ENCODE data around the gene XYLT1. TPM values are rescaled to one million over a fixed set of nuclear protein-coding genes. Genes with fewer than 3 reads are reported as not detected.
"Not testable (repeated sequence)": the region's sequence is repeated elsewhere in the genome, so short reads cannot be mapped to it uniquely, and the experiment has no call there.

The XYLT1 gene
- total and polyA plus RNA-seq, 2 experiments from 2014 or later, result 4.5 to 26.3 TPM

DNA sequence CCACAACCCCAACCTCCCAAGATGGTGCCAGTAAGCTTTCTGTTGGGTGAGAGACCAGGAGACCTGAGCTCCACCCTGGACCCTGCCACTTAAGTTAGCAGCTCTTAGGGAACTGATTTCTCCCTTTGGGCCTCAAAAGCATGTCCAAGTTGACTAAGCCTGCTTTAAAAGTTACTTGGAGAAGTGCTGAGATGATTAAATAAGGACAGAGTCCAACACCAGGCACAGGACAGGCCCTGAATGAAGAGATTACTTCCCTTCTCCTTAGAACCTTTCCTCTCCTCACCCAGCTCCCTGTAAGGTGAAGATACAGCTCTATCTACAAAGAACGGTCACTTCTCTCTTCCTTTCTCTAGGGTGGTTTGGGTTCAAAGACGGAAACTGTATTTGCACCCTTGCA lies 162.6 kb downstream of the XYLT1 start:
- Histone ChIP-seq H3K9me3 (ENCODE audit: low read depth) (no peaks in the 10 kb centered on the region), H3K4me3 (no peak overlapping the region), H2AFZ (no peak overlapping the region), H4K20me1 (ENCODE audit: insufficient read depth) (peaks cover 6% of the 10 kb centered on the region; the same call in 1 of the 2 replicates), H3K9ac (no peak overlapping the region), H3K36me3 (ENCODE audit: low read depth) (no peaks in the 10 kb centered on the region), H3K79me2 (ENCODE audit: insufficient read depth) (peaks cover 92% of the 10 kb centered on the region), H3K9me2 (ENCODE audit: insufficient read depth) (no peaks in the 10 kb centered on the region), H3F3A (ENCODE audit: insufficient read depth) (peaks cover 6% of the 10 kb centered on the region; the same call in 1 of the 2 replicates), H3K4me1 (ENCODE audit: insufficient read depth) (peaks cover 4% of the 10 kb centered on the region; the same call in 1 of the 2 replicates), H3K27me3 (replicated peaks; ENCODE audit: insufficient read depth) (no peaks in the 10 kb centered on the region), H3K4me2 (ENCODE audit: unreplicated experiment) (no peak overlapping the region), H3K27ac (no peak overlapping the region)
- WGBS, 2 experiments (ENCODE audit: low coverage in 1 of 2, low lambda C conversion rate in 2 of 2, missing lambda C conversion rate in 2 of 2), result 94 to 98% methylated on average over 2 of the region's 2 CpGs
- in situ Hi-C loops (cut with MboI), result no loop called here
- DNase-seq, result no peak
- TF ChIP-seq EZH2phosphoT487 (IDR thresholded peaks at IDR 0.05; ENCODE audit: insufficient read depth, low read depth), result no peak
- no peak for TF ChIP-seq EZH2 (IDR thresholded peaks at IDR 0.05; ENCODE audit: insufficient read depth, poor library complexity, severe bottlenecking)

DNA sequence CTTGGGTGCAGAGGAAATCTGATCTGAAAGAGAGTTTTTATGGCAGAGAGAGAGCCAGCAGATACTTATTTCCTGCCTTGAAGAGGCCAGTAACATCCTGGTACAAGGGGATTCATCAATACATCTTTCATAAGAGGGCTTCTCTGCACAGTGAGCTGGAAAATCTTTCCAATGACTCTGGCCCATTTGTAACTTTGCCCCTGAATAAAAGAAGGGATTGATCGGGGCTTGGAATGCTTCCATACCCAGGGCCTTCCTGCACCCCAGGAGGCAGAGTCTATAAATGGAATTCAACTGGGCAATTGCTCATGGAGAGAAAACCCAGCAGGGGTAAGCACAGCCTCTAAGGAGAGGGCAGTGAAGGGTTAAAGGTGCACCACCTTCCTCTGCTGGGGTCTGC lies 163.3 kb downstream of the XYLT1 start:
- 88 to 100% methylated on average over 1 of the region's 1 CpG for WGBS, 2 experiments (ENCODE audit: low coverage in 1 of 2, low lambda C conversion rate in 2 of 2, missing lambda C conversion rate in 2 of 2)
- peaks cover 4% of the 10 kb centered on the region; the same call in 1 of the 2 replicates for H3F3A ChIP-seq (ENCODE audit: insufficient read depth)
- TF ChIP-seq EZH2phosphoT487 (IDR thresholded peaks at IDR 0.05; ENCODE audit: insufficient read depth, low read depth), result no peak
- TF ChIP-seq EZH2 (IDR thresholded peaks at IDR 0.05; ENCODE audit: insufficient read depth, poor library complexity, severe bottlenecking), result no peak
- H3K9me3 ChIP-seq (ENCODE audit: low read depth), result no peaks in the 10 kb centered on the region
- H2AFZ ChIP-seq, result no peak overlapping the region
- no peak for DNase-seq
- no peaks in the 10 kb centered on the region for H3K27me3 ChIP-seq (replicated peaks; ENCODE audit: insufficient read depth)
- no peaks in the 10 kb centered on the region for H3K9me2 ChIP-seq (ENCODE audit: insufficient read depth)
- peaks cover 93% of the 10 kb centered on the region for H3K79me2 ChIP-seq (ENCODE audit: insufficient read depth)
- no peak overlapping the region for H3K4me3 ChIP-seq
- no peak overlapping the region for H3K27ac ChIP-seq
- H3K36me3 ChIP-seq (ENCODE audit: low read depth), result no peaks in the 10 kb centered on the region
- H3K4me2 ChIP-seq (ENCODE audit: unreplicated experiment), result no peak overlapping the region
- H3K9ac ChIP-seq, result no peak overlapping the region
- H3K4me1 ChIP-seq (ENCODE audit: insufficient read depth), result peaks cover 4% of the 10 kb centered on the region; the same call in 1 of the 2 replicates
- in situ Hi-C loops (cut with MboI), result no loop called here
- peaks cover 6% of the 10 kb centered on the region; the same call in 1 of the 2 replicates for H4K20me1 ChIP-seq (ENCODE audit: insufficient read depth)

DNA sequence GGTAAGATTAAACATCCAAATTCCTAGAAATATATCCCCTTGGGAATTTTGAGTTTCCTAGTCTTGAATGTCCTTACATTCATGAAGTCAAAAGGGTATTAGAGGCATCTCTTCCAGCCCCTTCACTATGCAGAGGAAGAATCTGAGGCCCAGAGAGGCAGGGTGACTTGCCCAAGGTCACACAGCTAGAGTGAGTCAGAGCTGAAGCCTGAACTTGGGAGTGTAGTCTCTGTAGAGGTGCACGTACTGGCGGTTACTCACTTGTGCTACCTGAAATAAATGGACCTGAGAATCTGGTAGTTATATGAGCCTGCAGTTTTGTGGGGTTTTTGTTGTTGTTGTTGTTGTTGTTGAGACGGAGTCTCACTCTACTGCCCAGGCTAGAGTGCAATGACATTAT lies 164.0 kb downstream of the XYLT1 start:
- Histone ChIP-seq H3K79me2 (ENCODE audit: insufficient read depth) (peaks cover 93% of the 10 kb centered on the region), H3K9me3 (ENCODE audit: low read depth) (no peaks in the 10 kb centered on the region), H3K27me3 (replicated peaks; ENCODE audit: insufficient read depth) (no peaks in the 10 kb centered on the region), H3K4me1 (ENCODE audit: insufficient read depth) (peaks cover 8% of the 10 kb centered on the region; the same call in 1 of the 2 replicates), H3F3A (ENCODE audit: insufficient read depth) (0 out of 2 replicates have a peak, but pooled peaks cover 5% of the 10 kb centered on the region), H3K36me3 (ENCODE audit: low read depth) (no peaks in the 10 kb centered on the region), H3K4me2 (ENCODE audit: unreplicated experiment) (no peak overlapping the region), H3K27ac (no peak overlapping the region), H3K9ac (no peak overlapping the region), H3K9me2 (ENCODE audit: insufficient read depth) (no peaks in the 10 kb centered on the region), H3K4me3 (no peak overlapping the region), H2AFZ (no peak overlapping the region), H4K20me1 (ENCODE audit: insufficient read depth) (peaks cover 6% of the 10 kb centered on the region; the same call in 1 of the 2 replicates)
- TF ChIP-seq EZH2phosphoT487 (IDR thresholded peaks at IDR 0.05; ENCODE audit: insufficient read depth, low read depth) (no peak), EZH2 (IDR thresholded peaks at IDR 0.05; ENCODE audit: insufficient read depth, poor library complexity, severe bottlenecking) (no peak)
- no peak for DNase-seq
- in situ Hi-C loops (cut with MboI), result no loop called here
- 89 to 100% methylated on average over 3 of the region's 3 CpGs for WGBS, 2 experiments (ENCODE audit: low coverage in 1 of 2, low lambda C conversion rate in 2 of 2, missing lambda C conversion rate in 2 of 2)

DNA sequence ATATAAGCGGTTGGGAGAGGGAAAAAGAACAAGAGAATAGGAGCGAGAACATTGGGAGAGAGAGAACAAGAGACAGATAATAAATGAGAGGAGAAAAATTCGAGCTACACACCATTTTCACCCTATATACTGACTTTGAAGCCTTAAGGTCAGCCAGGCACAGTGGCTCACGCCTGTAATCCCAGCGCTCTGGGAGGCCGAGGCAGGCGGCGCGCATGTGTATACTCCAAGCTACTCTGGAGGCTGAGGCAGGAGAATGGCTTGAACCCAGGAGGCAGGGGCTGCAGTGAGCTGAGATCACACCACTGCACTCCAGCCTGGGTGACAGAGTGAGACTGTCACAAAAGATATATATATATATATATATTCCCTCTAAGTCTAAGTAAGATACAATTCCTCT lies 164.5 kb downstream of the XYLT1 start:
- H3K9ac ChIP-seq; H3K9me2 ChIP-seq (ENCODE audit: insufficient read depth); H3F3A ChIP-seq (ENCODE audit: insufficient read depth); in situ Hi-C loops (cut with MboI); H3K4me1 ChIP-seq (ENCODE audit: insufficient read depth); H3K27me3 ChIP-seq (replicated peaks; ENCODE audit: insufficient read depth); H3K36me3 ChIP-seq (ENCODE audit: low read depth); H4K20me1 ChIP-seq (ENCODE audit: insufficient read depth); DNase-seq; H2AFZ ChIP-seq; H3K4me3 ChIP-seq; H3K4me2 ChIP-seq (ENCODE audit: unreplicated experiment); H3K27ac ChIP-seq; H3K9me3 ChIP-seq (ENCODE audit: low read depth): not testable (repeated sequence)
- peaks cover 93% of the 10 kb centered on the region for H3K79me2 ChIP-seq (ENCODE audit: insufficient read depth)
- WGBS, 2 experiments (ENCODE audit: low coverage in 1 of 2, low lambda C conversion rate in 2 of 2, missing lambda C conversion rate in 2 of 2), result 93 to 94% methylated on average over 9 of the region's 9 CpGs

DNA sequence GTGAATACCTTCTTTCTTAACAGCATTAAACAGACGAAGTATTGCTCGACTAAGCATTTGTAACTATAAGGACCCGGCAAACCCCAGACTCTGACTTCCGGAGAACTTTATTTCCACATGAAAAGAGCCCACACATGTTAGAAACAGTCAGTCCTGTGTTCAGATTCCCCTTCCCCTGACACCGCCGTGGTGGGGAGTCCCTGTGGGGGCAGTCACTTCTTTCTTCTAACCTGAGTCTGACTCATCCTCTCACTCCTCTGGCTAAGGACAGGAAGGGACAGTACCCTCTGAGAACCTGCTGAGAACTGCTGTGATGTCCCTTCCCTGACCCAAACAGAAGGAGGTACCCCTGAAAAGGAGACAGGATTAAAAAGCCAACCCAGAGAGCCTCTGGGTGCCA lies 165.1 kb downstream of the XYLT1 start:
- Histone ChIP-seq H3K4me2 (ENCODE audit: unreplicated experiment) (no peak overlapping the region), H3K79me2 (ENCODE audit: insufficient read depth) (peaks cover 94% of the 10 kb centered on the region), H3K9me2 (ENCODE audit: insufficient read depth) (no peaks in the 10 kb centered on the region), H3K9ac (no peak overlapping the region), H2AFZ (no peak overlapping the region), H3K27me3 (replicated peaks; ENCODE audit: insufficient read depth) (no peaks in the 10 kb centered on the region), H3K4me3 (no peak overlapping the region), H3K9me3 (ENCODE audit: low read depth) (no peaks in the 10 kb centered on the region), H3K4me1 (ENCODE audit: insufficient read depth) (peaks cover 8% of the 10 kb centered on the region; the same call in 1 of the 2 replicates), H3F3A (ENCODE audit: insufficient read depth) (0 out of 2 replicates have a peak, but pooled peaks cover 5% of the 10 kb centered on the region), H3K36me3 (ENCODE audit: low read depth) (no peaks in the 10 kb centered on the region), H3K27ac (no peak overlapping the region), H4K20me1 (ENCODE audit: insufficient read depth) (peaks cover 6% of the 10 kb centered on the region; the same call in 1 of the 2 replicates)
- no peak for DNase-seq
- in situ Hi-C loops (cut with MboI), result no loop called here
- 77 to 83% methylated on average over 6 of the region's 6 CpGs for WGBS, 2 experiments (ENCODE audit: low coverage in 1 of 2, low lambda C conversion rate in 2 of 2, missing lambda C conversion rate in 2 of 2)
- no peak for TF ChIP-seq EZH2 (IDR thresholded peaks at IDR 0.05; ENCODE audit: insufficient read depth, poor library complexity, severe bottlenecking)
- TF ChIP-seq EZH2phosphoT487 (IDR thresholded peaks at IDR 0.05; ENCODE audit: insufficient read depth, low read depth), result no peak
